Measurements from ENCODE around the gene B3GNT5. TPM values are rescaled to one million over a fixed set of nuclear protein-coding genes. Genes with fewer than 3 reads are reported as not detected.

B3GNT5 gene
- total RNA-seq, 1 donor from 2014 or later = 6.9 TPM

- peaks cover 3% of the 10 kb centered on the region for H3K36me3 Mint-ChIP-seq (ENCODE audit: low read depth, unreplicated experiment)
- no peaks in the 10 kb centered on the region for H3K9me3 Mint-ChIP-seq (ENCODE audit: unreplicated experiment)
- DNase-seq (ENCODE audit: low spot score) = no peak
- H3K4me1 Mint-ChIP-seq (ENCODE audit: unreplicated experiment) = peaks cover 4% of the 10 kb centered on the region
- H3K27me3 Mint-ChIP-seq (ENCODE audit: unreplicated experiment) = peaks cover 8% of the 10 kb centered on the region
- peak overlapping the region; percentile 91 for H3K27ac Mint-ChIP-seq (ENCODE audit: unreplicated experiment)
- H3K4me3 Mint-ChIP-seq (ENCODE audit: unreplicated experiment) = peak overlapping the region; percentile 92
- TF ChIP-seq CTCF (IDR thresholded peaks at IDR 0.05; ENCODE audit: unreplicated experiment) = no peak
Observed at GRCh38 chr3:183254487-183255347, 1.7 kb downstream of the B3GNT5 start.

GRCh38 chr3:183255348-183255730, 2.3 kb downstream of the B3GNT5 start:
- no peak for DNase-seq (ENCODE audit: low spot score)
- H3K4me1 Mint-ChIP-seq (ENCODE audit: unreplicated experiment) = peaks cover 4% of the 10 kb centered on the region
- H3K36me3 Mint-ChIP-seq (ENCODE audit: low read depth, unreplicated experiment) = peaks cover 3% of the 10 kb centered on the region

GRCh38 chr3:183259087-183259486, 6.0 kb downstream of the B3GNT5 start:
- Mint-ChIP-seq H3K4me1 (ENCODE audit: unreplicated experiment) (peaks cover 4% of the 10 kb centered on the region), H3K9me3 (ENCODE audit: unreplicated experiment) (no peaks in the 10 kb centered on the region), H3K4me3 (ENCODE audit: unreplicated experiment) (no peak overlapping the region), H3K36me3 (ENCODE audit: low read depth, unreplicated experiment) (peaks cover 3% of the 10 kb centered on the region), H3K27me3 (ENCODE audit: unreplicated experiment) (peaks cover 8% of the 10 kb centered on the region), H3K27ac (ENCODE audit: unreplicated experiment) (no peak overlapping the region)
- TF ChIP-seq CTCF (IDR thresholded peaks at IDR 0.05; ENCODE audit: unreplicated experiment) = no peak
- DNase-seq (ENCODE audit: low spot score) = no peak

More at GRCh38 chr3:183255348-183255730, 2.3 kb downstream of the B3GNT5 start:
- no peak overlapping the region for H3K27ac Mint-ChIP-seq (ENCODE audit: unreplicated experiment)
- no peaks in the 10 kb centered on the region for H3K9me3 Mint-ChIP-seq (ENCODE audit: unreplicated experiment)
- TF ChIP-seq CTCF (IDR thresholded peaks at IDR 0.05; ENCODE audit: unreplicated experiment) = no peak
- H3K27me3 Mint-ChIP-seq (ENCODE audit: unreplicated experiment) = peaks cover 8% of the 10 kb centered on the region
- H3K4me3 Mint-ChIP-seq (ENCODE audit: unreplicated experiment) = peak overlapping the region; percentile 92

GRCh38 chr3:183259621-183260020, 6.6 kb downstream of the B3GNT5 start:
- H3K4me3 Mint-ChIP-seq (ENCODE audit: unreplicated experiment) = no peak overlapping the region
- no peak for TF ChIP-seq CTCF (IDR thresholded peaks at IDR 0.05; ENCODE audit: unreplicated experiment)
- no peak for DNase-seq (ENCODE audit: low spot score)
- peaks cover 4% of the 10 kb centered on the region for H3K4me1 Mint-ChIP-seq (ENCODE audit: unreplicated experiment)
- H3K27ac Mint-ChIP-seq (ENCODE audit: unreplicated experiment) = no peak overlapping the region
- no peaks in the 10 kb centered on the region for H3K9me3 Mint-ChIP-seq (ENCODE audit: unreplicated experiment)
- peaks cover 3% of the 10 kb centered on the region for H3K36me3 Mint-ChIP-seq (ENCODE audit: low read depth, unreplicated experiment)
- peaks cover 7% of the 10 kb centered on the region for H3K27me3 Mint-ChIP-seq (ENCODE audit: unreplicated experiment)
